ENCODE measurements around the gene LCE6A.

- no peak for TF ChIP-seq POLR2A (IDR thresholded peaks at IDR 0.05)
- no peak for TF ChIP-seq CTCF (IDR thresholded peaks at IDR 0.05)
Observed at GRCh38 chr1:152796421-152796820, 46.2 kb upstream of the LCE6A start, which contains the start of gene LCE1D.

Measured in testis (tissue), 2 donors.